HG03064 (cell line): ENCODE data around the gene CCR4.
"Not testable (repeated sequence)": the region's sequence is repeated elsewhere in the genome, so short reads cannot be mapped to it uniquely, and the experiment has no call there.

ENCODE experiments used
- ATAC-seq: cut with Tn5 transposase; IDR thresholded peaks from one replicate; pipeline ENCODE4 v1.9.1; 2021; ENCODE audit warnings: low read depth; ENCODE audit not compliant: unreplicated experiment

Gene CCR4

DNA sequence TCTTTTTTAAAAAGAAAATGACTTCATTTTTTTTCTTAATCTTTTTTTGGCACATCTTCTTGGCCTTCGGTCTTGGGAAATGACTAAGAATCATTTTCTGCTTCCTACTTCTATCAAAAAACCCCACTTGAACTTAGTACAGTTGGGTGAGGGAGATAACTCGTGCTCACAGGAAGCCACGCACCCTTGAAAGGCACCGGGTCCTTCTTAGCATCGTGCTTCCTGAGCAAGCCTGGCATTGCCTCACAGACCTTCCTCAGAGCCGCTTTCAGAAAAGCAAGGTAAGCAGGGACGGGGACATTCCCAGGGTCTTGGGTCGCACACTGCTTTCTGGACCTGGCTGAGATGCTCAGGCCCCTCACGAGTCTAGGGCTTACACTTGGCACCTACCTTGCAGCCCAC is at the start of gene CCR4:
CCR4 (plus strand) TSS at position 235 of the 402 bp plus-strand sequence. CDS start 1,779 bp downstream, outside the sequence.
- ATAC-seq = no peak

DNA sequence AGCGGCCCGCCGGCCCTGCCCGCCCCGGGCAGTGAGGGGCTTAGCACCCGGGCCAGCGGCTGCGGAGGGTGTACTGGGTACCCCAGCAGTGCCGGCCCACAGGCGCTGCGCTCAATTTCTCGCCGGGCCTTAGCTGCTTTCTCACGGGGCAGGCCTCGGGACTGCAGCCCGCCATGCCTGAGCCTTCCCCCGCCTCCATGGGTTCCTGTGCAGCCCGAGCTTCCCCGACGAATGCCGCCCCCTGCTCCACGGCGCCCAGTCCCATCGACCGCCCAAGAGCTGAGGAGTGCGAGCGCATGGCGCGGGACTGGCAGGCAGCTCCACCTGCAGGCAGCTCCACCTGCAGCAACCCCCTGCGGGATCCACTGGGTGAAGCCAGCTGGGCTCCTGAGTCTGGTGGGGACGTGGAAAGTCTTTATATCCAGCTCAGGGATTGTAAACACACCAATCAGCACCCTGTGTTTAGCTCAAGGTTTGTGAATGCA is 48.5 kb upstream of the CCR4 start:
- ATAC-seq = not testable (repeated sequence)

DNA sequence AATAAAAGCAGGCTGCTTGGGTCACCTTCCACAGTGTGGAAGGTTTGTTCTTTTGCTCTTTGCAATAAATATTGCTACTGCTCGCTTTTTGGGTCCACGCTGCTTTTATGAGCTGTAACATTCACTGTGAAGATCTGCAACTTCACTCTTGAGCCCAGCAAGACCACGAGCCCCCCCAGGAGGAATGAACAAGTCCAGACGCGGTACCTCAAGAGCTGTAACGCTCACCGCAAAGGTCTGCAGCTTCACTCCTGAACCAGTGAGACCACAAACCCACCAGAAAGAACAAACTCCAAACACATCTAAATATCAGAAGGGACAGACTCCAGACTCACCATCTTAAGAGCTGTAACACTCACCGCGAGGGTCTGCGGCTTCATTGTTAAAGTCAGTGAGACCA is 47.5 kb upstream of the CCR4 start:
- no peak for ATAC-seq

DNA sequence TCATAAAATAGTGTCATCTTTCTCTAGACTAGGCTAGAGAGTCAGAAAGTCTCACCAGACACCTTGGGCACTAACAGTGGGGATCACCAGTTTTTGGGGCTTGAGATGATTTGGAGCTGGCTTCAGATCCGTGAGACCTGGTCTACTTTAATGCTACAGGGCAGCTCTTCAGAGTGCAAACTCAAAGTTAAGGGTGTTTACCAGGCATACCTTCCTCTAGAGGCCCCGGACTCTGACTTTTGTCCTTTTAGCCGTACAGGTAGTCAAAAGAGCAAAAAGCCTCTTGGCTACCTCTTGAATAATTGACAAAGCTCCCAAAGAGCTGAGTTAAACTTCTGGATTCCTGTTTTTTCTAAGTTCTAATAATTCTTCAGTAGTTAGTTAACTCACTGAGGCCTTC is 41.4 kb upstream of the CCR4 start:
- ATAC-seq = no peak

DNA sequence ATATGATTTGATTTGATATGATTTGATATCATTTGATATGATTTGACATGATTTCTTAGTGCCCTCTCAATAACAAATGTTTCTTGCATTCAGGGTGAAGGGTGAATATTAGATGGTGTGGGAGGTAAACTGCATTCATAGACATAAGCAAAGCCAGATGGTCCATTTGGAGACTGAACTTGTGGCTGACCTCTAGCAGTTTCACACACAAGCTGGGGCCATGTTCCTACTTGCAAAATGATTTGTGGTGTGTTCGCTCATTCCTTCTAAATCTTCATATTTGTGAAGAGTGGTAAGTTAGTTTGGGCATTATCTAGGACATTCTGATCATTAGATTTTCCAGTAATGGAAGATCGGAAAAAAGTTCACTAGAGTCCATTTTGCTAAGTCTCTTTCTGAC is 40.5 kb upstream of the CCR4 start:
- no peak for ATAC-seq

DNA sequence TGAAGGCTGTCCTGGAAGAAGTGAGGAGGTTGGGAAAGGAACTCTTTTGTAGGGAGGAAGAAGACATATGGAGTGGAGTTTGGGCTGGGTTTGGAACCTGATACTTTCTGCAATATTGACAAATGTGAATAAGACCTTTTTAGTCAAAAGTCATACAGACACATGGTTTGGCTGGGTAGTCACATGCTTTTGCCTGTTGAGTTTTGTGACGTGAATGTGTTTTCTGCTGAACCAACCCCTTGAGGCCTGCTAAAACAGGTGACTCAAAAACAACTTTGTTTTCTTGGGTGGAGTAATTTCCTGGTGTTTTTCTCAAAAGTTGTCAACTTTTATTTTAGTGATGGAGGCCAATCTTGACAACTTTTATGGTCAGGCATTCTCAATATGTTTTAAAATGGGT is 39.4 kb upstream of the CCR4 start:
- ATAC-seq = no peak

DNA sequence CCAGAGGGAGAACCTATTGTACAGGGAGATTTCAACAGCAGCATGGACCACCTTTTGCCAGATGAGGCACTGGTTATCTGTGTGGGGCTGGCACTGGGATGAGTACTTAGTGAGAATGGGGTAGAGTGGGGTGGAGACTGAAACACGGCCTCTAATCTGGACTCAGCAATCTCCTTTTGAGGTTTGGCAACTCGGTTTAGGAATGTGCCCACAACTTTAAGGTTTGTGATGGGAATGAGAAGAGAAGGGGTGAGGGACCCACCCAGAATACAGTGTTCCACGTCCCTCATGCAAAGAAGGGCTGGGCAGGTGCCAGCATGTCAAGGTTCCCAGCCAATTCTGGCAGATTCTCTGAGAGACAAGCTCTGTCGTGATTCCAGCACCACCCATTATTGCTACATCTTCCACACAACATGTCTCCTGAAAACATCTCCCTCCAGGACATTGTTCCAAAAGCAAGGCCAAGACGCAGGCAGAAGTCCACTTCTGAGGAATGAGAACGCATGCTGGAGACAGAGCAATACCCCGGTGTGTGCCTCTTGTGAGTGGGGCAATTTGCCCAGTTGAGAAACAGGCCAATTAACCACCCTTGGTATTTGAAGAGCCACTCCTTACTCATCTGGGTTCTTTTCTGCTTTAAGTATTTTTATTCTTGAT is 37.5 kb upstream of the CCR4 start:
- ATAC-seq = no peak

DNA sequence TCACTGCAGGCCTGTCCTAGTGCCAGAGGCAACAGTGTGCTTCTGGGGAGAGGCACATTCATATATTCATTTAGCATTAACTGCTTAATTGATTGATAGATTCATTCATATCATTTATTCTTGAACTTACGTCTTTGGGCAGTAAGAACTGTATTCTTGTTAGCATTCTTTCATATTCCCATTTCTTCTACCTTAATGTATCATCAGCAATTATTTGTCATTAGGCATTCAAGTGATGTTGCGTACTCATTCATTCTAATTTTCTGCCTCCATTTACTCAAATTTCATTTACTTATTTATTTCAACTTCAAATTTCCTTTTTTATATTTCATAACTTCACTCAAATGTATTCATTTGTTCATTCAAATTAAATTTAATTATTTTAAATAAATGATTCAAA is 31.5 kb upstream of the CCR4 start:
- no peak for ATAC-seq

DNA sequence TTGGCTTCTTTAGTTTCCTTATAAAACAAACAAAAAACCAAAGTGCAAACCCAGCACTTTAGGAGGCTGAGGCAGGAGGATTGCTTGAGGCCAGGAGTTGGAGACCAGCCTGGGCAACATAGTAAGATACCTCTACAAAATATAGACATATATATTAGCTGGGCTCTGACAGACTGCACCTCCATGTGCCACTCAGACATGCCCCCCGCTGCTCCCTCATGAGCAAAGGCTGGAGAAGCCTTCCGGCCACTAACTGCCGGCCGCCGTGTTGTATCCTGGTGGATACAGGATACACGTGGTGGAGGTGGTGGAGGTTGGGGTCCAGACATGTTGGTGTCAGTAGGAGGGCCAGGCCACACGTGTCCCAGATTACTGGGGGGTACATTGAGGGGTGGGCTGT is 29.4 kb upstream of the CCR4 start:
- ATAC-seq = no peak

DNA sequence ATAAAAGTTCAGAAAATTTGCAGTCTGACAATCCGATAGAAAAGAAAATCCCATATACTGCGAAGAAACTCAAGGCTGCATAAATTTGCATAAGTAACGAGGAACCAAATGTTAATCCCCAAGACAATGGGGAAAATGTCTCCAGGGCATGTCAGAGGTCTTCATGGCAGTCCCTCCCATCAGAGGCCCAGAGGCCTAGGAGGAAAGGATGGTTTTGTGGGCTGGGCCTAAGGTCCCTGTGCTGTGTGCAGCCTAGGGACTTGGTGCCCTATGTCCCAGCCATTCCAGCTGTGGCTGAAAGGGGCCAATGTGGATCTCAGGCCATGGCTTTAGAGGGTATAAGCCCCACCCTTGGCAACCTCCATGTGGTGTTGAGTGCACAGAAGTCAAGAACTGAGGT is 21.3 kb upstream of the CCR4 start:
- no peak for ATAC-seq

DNA sequence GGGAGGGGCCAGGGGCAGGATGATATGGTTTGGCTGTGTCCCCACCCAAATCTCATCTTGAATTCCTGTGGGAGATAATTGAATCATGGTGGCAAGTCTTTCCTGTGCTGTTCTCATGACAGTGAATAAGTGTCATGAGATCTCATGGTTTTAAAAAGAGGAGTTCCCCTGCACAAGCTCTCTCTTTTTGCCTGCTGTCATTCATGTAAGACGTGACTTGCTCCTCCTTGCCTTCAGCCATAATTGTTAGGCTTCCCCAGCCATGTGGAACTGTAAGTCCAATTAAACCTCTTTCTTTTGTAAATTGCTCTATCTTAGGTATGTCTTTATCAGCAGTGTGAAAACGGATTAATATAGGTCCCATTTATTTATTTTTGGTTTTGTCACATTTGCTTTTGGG is 20.2 kb upstream of the CCR4 start:
- not testable (repeated sequence) for ATAC-seq

DNA sequence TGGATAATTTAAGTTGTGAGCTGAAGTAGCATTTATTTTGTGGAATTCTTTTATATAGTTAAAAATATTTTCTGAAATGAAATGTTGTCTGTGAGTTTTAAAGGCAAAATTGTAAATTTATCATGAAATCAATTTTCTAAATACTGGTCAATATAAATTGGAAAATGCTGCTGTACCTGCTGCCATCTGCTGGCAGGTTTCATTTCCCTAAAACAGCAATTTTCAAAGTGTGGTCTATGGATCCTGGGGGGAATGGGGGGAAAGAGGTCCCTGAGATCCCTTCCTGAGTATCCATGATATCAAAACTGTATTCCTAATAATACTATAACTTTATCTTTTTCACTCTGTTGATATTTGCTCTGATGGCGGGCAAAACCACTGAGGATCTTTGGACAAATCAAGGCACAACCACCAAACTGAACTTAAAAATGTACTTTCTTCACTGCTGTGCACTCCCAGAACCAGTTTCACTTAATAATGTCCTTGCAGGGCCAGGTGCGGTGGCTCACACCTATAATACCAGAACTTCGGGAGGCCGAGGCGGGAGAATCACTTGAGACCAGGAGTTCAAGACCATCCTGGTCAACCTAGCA is 17.2 kb upstream of the CCR4 start:
- no peak for ATAC-seq

DNA sequence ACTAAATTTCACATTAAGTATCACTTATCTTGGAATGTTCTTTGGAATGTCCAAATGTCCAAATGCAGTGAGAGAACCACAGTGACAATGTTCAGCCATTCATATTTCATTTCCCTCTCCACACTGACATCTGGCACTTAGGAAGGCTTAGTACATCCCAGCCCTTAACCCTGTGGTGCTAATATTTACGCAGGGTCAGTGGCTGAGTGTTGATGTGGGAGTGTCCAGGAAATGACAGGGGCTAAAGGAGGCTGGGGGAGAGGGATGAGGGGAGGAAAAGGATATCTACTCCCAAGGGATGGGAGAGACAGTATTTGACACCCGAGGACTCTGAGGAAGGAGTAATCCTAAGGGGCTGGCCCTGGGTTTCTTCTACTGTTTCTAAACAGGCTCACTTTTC is 14.1 kb upstream of the CCR4 start:
- ATAC-seq = no peak

DNA sequence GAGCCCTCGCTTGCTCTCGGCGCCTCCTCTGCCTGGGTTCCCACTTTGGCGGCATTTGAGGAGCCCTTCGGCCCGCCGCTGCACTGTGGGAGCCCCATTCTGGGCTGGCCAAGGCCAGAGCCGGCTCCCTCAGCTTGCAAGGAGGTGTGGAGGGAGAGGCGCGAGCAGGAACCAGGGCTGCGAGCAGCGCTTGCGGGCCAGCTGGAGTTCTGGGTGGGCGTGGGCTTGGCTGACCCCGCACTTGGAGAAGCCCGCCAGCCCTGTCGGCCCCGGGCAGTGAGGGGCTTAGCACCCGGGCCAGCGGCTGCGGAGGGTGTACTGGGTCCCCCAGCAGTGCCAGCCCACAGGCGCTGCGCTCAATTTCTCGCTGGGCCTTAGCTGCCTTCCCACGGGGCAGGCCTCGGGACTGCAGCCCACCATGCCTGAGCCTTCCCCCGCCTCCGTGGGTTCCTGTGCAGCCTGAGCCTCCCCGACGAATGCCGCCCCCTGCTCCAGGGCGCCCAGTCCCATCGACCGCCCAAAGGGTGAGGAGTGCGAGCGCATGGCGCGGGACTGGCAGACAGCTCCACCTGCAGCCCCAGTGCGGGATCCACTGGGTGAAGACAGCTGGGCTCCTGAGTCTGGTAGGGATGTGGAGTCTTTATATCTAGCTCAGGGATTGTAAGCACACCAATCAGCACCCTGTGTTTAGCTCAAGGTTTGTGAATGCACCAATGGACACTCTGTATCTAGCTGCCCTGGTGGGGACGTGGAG is 11.7 kb upstream of the CCR4 start:
- not testable (repeated sequence) for ATAC-seq

DNA sequence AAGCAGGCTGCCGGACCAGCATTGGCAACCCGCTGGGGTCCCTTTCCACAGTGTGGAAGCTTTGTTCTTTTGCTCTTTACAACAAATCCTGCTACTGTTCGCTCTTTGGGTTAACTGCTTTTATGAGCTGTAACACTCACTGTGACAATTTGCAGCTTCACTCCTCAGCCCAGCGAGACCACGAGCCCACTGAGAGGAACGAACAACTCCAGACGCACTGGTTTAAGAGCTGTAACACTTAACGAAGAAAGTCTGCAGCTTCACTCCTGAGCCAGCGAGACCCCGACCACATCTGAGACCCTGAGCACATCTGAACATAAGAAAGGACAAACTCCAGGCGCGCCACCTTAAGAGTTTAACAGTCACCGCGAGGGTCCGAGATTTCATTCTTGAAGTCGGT is 10.7 kb upstream of the CCR4 start:
- no peak for ATAC-seq

DNA sequence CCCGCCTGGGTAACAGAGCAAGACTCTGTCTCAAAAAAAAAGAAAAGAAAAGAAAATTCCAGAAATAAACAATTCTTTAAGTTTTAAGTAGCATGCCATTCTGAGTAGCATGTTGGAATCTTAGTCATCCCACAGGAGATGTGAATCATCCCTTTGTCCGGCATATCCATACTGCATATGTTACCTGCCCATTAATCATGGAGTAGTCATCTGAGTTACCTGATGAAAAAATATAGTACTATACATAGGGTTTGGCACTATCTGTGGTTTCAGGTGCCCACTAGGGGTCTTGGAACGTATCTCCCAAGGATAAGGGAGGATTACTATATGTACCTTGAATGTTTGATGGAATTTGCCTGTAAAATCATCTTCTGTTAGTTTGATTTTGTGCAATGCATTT is 6.3 kb upstream of the CCR4 start:
- ATAC-seq = no peak

DNA sequence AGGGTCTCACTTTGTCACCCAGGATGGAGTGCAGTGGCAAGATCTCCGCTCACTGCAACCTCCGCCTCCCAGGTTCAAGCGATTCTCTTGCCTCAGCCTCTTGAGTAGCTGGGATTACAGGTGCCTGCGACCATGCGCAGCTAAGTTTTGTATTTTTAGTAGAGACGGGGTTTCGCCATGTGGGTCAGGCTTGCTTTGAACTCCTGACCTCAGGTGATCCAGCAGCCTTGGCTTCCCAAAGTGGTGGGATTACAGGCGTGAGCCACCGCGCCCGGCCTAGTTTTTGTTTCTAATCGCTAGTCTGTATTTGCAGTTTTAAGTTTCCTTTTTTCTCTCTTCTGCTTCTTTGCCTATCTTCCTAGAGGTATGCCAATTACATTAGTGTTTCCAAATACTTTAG is 5.8 kb upstream of the CCR4 start:
- not testable (repeated sequence) for ATAC-seq

DNA sequence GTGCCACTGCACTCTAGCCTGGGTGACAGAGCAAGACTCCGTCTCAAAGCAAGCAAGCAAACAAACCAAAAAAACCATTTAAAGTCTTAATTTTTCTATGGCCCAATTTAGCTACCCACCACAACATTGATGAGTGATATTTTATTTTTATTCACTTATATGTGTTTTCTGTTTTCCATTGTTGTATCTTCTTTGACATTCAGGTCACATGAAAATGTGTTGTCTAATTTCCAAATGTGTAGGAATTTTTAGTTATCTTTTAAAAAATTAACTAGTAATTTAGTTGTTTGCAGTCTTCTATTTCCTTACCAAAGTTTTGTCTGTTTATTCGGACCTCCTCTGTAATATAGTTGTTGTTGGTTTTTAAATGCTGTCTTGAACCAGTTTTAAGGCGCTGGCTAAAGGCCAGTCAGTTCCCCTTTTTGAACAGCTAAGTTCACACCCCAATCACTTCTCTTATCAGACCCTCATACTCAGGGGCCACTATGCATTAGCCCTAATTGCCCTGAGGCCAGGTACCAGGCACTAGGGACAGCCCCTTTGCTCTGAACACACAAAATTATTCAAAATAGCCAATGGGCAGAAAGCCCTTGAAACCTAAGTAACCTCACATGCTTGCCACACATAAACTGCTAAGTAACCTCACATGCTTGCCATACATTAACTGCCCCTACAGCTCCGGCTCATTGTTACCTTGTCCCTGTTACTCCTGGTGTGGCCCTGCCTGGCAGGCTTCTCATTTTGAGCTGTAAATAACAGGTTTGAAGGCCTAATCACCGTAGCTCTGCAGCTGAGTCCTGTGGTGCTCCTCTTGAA is 4.3 kb upstream of the CCR4 start:
- peak; percentile 30 for ATAC-seq

DNA sequence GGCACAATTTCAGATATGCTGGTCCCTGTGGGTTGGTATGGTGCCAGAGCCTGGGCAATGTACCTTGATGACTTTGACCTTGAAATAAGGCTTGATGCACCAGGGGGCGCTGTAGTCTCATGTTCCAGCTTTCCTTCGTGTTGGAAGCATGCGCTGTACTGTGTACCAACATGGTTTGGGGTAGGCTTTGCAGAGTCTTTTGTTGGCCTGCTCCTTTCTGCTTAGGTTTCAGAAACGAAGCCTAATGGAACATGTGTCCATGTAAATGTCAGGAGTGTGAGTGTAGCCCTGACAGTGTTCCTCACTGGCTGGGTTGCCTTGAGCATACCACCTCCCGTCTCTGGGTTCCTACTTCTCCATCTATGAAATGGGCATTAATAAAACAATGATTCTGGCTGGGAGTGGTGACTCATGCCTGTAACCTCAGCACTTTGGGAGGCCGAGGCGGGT is 3.6 kb upstream of the CCR4 start:
- peak; percentile 79 for ATAC-seq

DNA sequence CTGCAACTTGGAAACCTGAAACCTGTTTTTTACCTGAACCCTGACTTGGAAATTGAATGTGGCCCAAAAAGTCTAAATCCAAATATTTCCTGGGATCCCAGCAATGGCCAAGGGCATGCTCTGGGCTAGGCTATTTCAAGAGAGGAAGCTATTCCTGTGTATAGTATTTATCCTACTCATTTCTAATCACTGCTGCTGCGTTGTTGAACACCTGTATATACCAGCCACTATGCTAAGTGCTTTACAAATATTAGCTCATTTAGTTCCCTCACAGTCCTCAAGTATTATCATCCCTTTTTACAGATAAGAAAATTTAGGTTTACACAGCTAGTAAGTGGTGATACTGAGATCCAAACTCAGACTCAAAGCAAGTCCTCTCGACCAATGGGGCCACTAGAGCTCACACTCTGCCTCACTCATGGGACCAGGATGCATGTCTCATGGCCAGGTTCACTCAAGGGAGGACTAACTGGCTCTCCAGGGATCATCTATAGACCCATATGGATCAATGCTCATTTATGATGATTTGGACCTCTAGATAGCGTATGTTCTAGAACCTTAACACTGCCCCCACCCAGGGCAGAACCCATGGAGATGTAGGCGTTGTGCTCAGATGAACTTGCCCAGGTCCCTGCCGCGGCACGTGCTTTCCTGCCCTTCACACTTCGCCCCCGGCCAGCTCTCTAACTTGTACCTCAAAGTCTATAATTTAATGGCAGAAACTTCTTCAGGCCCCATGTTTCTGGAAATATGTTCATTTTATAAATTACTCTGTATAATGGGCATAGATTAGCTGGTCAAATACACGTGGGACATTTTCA is 2.6 kb upstream of the CCR4 start:
- no peak for ATAC-seq
